CD4-positive, alpha-beta T cell treated with Interleukin-17A for 1 hour (primary cell): ENCODE measurements around the gene TRIM9.

Experiments
- DNase-seq: peaks from one replicate; pipeline ENCODE4 v3.0.0-alpha.2; 2020

TRIM9 gene

GRCh38 chr14:51092965-51093364, 1.9 kb downstream of the TRIM9 start:
- DNase-seq, result no peak

GRCh38 chr14:51089278-51089677, 5.6 kb downstream of the TRIM9 start:
- DNase-seq, result no peak

GRCh38 chr14:51087031-51087441, 7.9 kb downstream of the TRIM9 start:
- DNase-seq, result no peak

- DNase-seq, result no peak
These were observed 8.9 kb downstream of the TRIM9 start for GRCh38 chr14:51086044-51086443.

- DNase-seq, result no peak
These were observed 9.9 kb downstream of the TRIM9 start for GRCh38 chr14:51084962-51085361.

GRCh38 chr14:51084507-51084906, 10.4 kb downstream of the TRIM9 start:
- no peak for DNase-seq

- DNase-seq, result no peak
These were observed 12.6 kb downstream of the TRIM9 start for GRCh38 chr14:51082349-51082748.

- DNase-seq, result no peak
These were observed 13.2 kb downstream of the TRIM9 start for GRCh38 chr14:51081712-51082111.

- no peak for DNase-seq
These were observed 13.7 kb downstream of the TRIM9 start for GRCh38 chr14:51081209-51081608.

- DNase-seq, result no peak
These were observed 14.3 kb downstream of the TRIM9 start for GRCh38 chr14:51080645-51081044.

- DNase-seq, result no peak
These were observed 15.4 kb downstream of the TRIM9 start for GRCh38 chr14:51079489-51079888.

- DNase-seq, result no peak
These were observed 15.8 kb downstream of the TRIM9 start for GRCh38 chr14:51079085-51079484.

GRCh38 chr14:51074701-51075385, 20.1 kb downstream of the TRIM9 start:
- no peak for DNase-seq

- DNase-seq, result no peak
These were observed 21.2 kb downstream of the TRIM9 start for GRCh38 chr14:51073731-51074130.

GRCh38 chr14:51072976-51073375, 21.9 kb downstream of the TRIM9 start:
- no peak for DNase-seq

GRCh38 chr14:51071857-51072256, 23.0 kb downstream of the TRIM9 start:
- no peak for DNase-seq

GRCh38 chr14:51070726-51071125, 24.2 kb downstream of the TRIM9 start:
- no peak for DNase-seq

- DNase-seq, result no peak
These were observed 25.9 kb downstream of the TRIM9 start for GRCh38 chr14:51069055-51069454.

GRCh38 chr14:51068268-51068667, 26.6 kb downstream of the TRIM9 start:
- no peak for DNase-seq

- DNase-seq, result no peak
These were observed 27.6 kb downstream of the TRIM9 start for GRCh38 chr14:51067295-51067694.

GRCh38 chr14:51066576-51066975, 28.3 kb downstream of the TRIM9 start:
- no peak for DNase-seq

- DNase-seq, result no peak
These were observed 35.9 kb downstream of the TRIM9 start for GRCh38 chr14:51059032-51059431.

- no peak for DNase-seq
These were observed 36.5 kb downstream of the TRIM9 start for GRCh38 chr14:51058382-51058781.

GRCh38 chr14:51056421-51056820, 38.5 kb downstream of the TRIM9 start:
- DNase-seq, result no peak

- DNase-seq, result no peak
These were observed 41.7 kb downstream of the TRIM9 start for GRCh38 chr14:51053157-51053556.
